OCI-LY7 (cell line): ENCODE measurements around the gene OSCP1. TPM values are rescaled to one million over a fixed set of nuclear protein-coding genes. Genes with fewer than 3 reads are reported as not detected.

ENCODE experiments used
- Bru-seq: library from RNA; stranded (reverse); fragments of 400-500 nt; gene quantifications from one replicate; lab custom pipeline; 2021; lab: Mats Ljungman, UMichigan
- BruChase-seq, 2 experiments: library from RNA; stranded (reverse); fragments of 400-500 nt; gene quantifications; one replicate each; lab custom pipeline; 2021; lab: Mats Ljungman, UMichigan
- BruUV-seq: library from RNA; stranded (reverse); fragments of 400-500 nt; replicated peaks from 2 replicates; lab custom pipeline; 2021; lab: Mats Ljungman, UMichigan
- CTCF ChIA-PET: fragments of 300-600 bp; sonication (Branson Sonifier 250); formaldehyde crosslinking; loops from one replicate; lab custom pipeline; 2022; ENCODE audit warnings: antibody characterized with exemption; ENCODE audit not compliant: unreplicated experiment; lab: Charles Lee
- POLR2A ChIA-PET: fragments of 300-600 bp; sonication (Branson Sonifier 250); formaldehyde crosslinking; loops from one replicate; lab custom pipeline; 2022; ENCODE audit warnings: antibody characterized with exemption; lab: Charles Lee
- DNase-seq: peaks from one replicate; pipeline ENCODE4 v3.0.0-alpha.2; 2015; ENCODE audit warnings: low spot score
- H2AFZ ChIP-seq: fragments of 200-600 bp; sonication (generic), shearing (Covaris generic); 2 replicates; pipeline ENCODE4 v1.6.1; 2014; ENCODE audit warnings: mild to moderate bottlenecking, antibody characterized with exemption, low read length, moderate library complexity
- H3K27ac ChIP-seq: fragments of 200-600 bp; sonication (generic); 2 replicates; pipeline ENCODE4 v1.5.1; 2014; ENCODE audit warnings: mixed run types, low read depth, mild to moderate bottlenecking, moderate library complexity, low read length, inconsistent platforms; ENCODE audit not compliant: poor library complexity, severe bottlenecking
- H3K36me3 ChIP-seq: fragments of 200-600 bp; sonication (generic); 2 replicates; pipeline ENCODE4 v1.6.1; 2014; ENCODE audit warnings: mild to moderate bottlenecking, antibody characterized with exemption, low read length, moderate library complexity, mixed read lengths; ENCODE audit not compliant: insufficient read depth
- H3K4me1 ChIP-seq: fragments of 200-600 bp; sonication (generic); 2 replicates; pipeline ENCODE4 v1.5.1; 2014; ENCODE audit warnings: mild to moderate bottlenecking, low read length; ENCODE audit not compliant: insufficient read depth, poor library complexity, severe bottlenecking
- H3K4me2 ChIP-seq: fragments of 200-600 bp; sonication (generic); 2 replicates; pipeline ENCODE4 v1.6.1; 2014; ENCODE audit warnings: mild to moderate bottlenecking, low read length
- H3K4me3 ChIP-seq: fragments of 200-600 bp; sonication (generic); 2 replicates; pipeline ENCODE4 v1.5.1; 2014; ENCODE audit warnings: mild to moderate bottlenecking, low read depth, low read length; ENCODE audit not compliant: poor library complexity, severe bottlenecking
- H3K79me2 ChIP-seq: fragments of 200-600 bp; sonication (generic); 2 replicates; pipeline ENCODE4 v1.6.1; 2016; ENCODE audit warnings: low read depth, mild to moderate bottlenecking, low read length, moderate library complexity, mixed read lengths; ENCODE audit not compliant: insufficient read depth
- H3K9me2 ChIP-seq: fragments of 200-600 bp; sonication (generic); 2 replicates; pipeline ENCODE4 v1.6.1; 2016; ENCODE audit warnings: mild to moderate bottlenecking, low read length, mixed read lengths; ENCODE audit not compliant: insufficient read depth
- H3K9me3 ChIP-seq: fragments of 200-600 bp; sonication (generic); 2 replicates; pipeline ENCODE4 v1.6.1; 2014; ENCODE audit warnings: mild to moderate bottlenecking, mixed run types, low read length, mixed read lengths
- H4K20me1 ChIP-seq: fragments of 200-600 bp; sonication (generic); 2 replicates; pipeline ENCODE4 v1.6.1; 2014; ENCODE audit warnings: mild to moderate bottlenecking, antibody characterized with exemption, low read length, moderate library complexity, mixed read lengths; ENCODE audit not compliant: insufficient read depth
- CTCF ChIP-seq: fragments of 200-600 bp; sonication (generic); conservative IDR thresholded peaks from 2 replicates; pipeline ENCODE4 v1.5.1; 2014; ENCODE audit warnings: mild to moderate bottlenecking, antibody characterized with exemption, low read length, moderate library complexity, mixed read lengths
- EZH2phosphoT487 ChIP-seq: fragments of 200-600 bp; sonication (generic); IDR thresholded peaks from 2 replicates; pipeline ENCODE4 v1.6.1; 2018; ENCODE audit warnings: low read depth, borderline replicate concordance, mild to moderate bottlenecking, mixed run types, antibody characterized with exemption, low read length, moderate library complexity, mixed read lengths
- intact Hi-C: fragments of 100-400 bp; cut with micrococcal nuclease; formaldehyde crosslinking; loops from one replicate; pipeline ENCODE4 v1.10.0; 2022; ENCODE audit not compliant: unreplicated experiment
- long read RNA-seq: library from polyadenylated mRNA; stranded (forward); transcript quantifications from one replicate; pipeline ENCODE4 v2.0.0, GENCODE V29; 2022
- total RNA-seq, 2 experiments: library from RNA; depleted of rRNA in 1 of 2; stranded (reverse); fragments of >200 nt in 1 of 2; shearing (Covaris generic) in 1 of 2; gene quantifications; 2 replicates each; pipeline ENCODE4 v1.2.3, GENCODE V29; 2014 to 2022

Gene OSCP1
- total RNA-seq (2014; rRNA removed; shearing (Covaris generic)) (0.82 and 1.4 TPM in 2 replicates), total RNA-seq (2022) (2.0 and 3.5 TPM in 2 replicates), Bru-seq, nascent RNA (percentile 30 among the genes with signal in this experiment), BruChase-seq, experiment 1, labeled RNA remaining after a 6-hour chase (percentile 28 among the genes with signal in this experiment), BruChase-seq, experiment 2, labeled RNA remaining after a 2-hour chase (percentile 30 among the genes with signal in this experiment)
- long read RNA-seq, partial matches to known transcripts, result 1 of 4 reads
- long read RNA-seq, other reads (novel, unspliced or antisense), result 0 of 4 reads

- H3K27ac ChIP-seq, result peak within 1 kb of the TSS; percentile 26
- peaks cover 9% of the 10 kb centered on the region for H3K4me1 ChIP-seq
- H3K9me3 ChIP-seq, result no peaks in the 10 kb centered on the region
- CTCF ChIA-PET, result interaction anchor here (0.6 kb wide), 1 partner anchor 539 kb away, joined by 6 read pairs; no protein-coding TSS in a partner anchor
- H3K4me3 ChIP-seq, result peak within 1 kb of the TSS; percentile 75
- no peaks in the 10 kb centered on the region for H4K20me1 ChIP-seq
- DNase-seq, result peak; percentile 95
- intact Hi-C loops, result no loop called here
- POLR2A ChIA-PET, result interaction anchor here (0.6 to 1.3 kb wide), 4 partner anchors 24 to 390 kb away, joined by 3 to 5 read pairs (median 4); no protein-coding TSS in a partner anchor
- peak within 1 kb of the TSS; percentile 96 for H2AFZ ChIP-seq
- peak within 1 kb of the TSS; percentile 88 for H3K4me2 ChIP-seq
- H3K79me2 ChIP-seq, result no peaks in the 10 kb centered on the region
- BruUV-seq, result no TSS peak
- no peak for TF ChIP-seq CTCF
- TF ChIP-seq EZH2phosphoT487, result no peak
- H3K9me2 ChIP-seq, result no peaks in the 10 kb centered on the region
- peaks cover 18% of the 10 kb centered on the region for H3K36me3 ChIP-seq
Measured at GRCh38 chr1:36450270-36450918, at the start of gene OSCP1. OSCP1 (minus strand) TSS chr1:36450451; CDS start chr1:36450369, 82 bp downstream.

GRCh38 chr1:36497207-36497606, 47.0 kb upstream of the OSCP1 start:
- no peak overlapping the region for H3K4me2 ChIP-seq
- no TSS peak for BruUV-seq
- POLR2A ChIA-PET, result no interaction called here

More at GRCh38 chr1:36497207-36497606, 47.0 kb upstream of the OSCP1 start:
- Histone ChIP-seq H3K4me1 (no peaks in the 10 kb centered on the region), H3K36me3 (no peaks in the 10 kb centered on the region), H2AFZ (no peak overlapping the region), H4K20me1 (no peaks in the 10 kb centered on the region), H3K9me3 (no peaks in the 10 kb centered on the region), H3K79me2 (no peaks in the 10 kb centered on the region), H3K27ac (no peak overlapping the region), H3K9me2 (no peaks in the 10 kb centered on the region), H3K4me3 (no peak overlapping the region)
- TF ChIP-seq CTCF, result no peak
- no peak for TF ChIP-seq EZH2phosphoT487
- CTCF ChIA-PET, result no interaction called here
- intact Hi-C loops, result no loop called here
- DNase-seq, result no peak
